LNCaP clone FGC (cell line): Measurements from ENCODE around the gene USP46.

Source experiments
- DNase-seq: peaks from one replicate; pipeline ENCODE4 v3.0.0-alpha.2; 2011; ENCODE audit warnings: low read depth
- H3K4me3 ChIP-seq: 2 replicates; pipeline ENCODE4 v1.5.1; 2011; ENCODE audit warnings: mild to moderate bottlenecking, low read depth, low read length, control low read depth
- TF ChIP-seq, protein P1 (sequence below): IDR thresholded peaks from 2 replicates; pipeline ENCODE4 v1.5.1; 2012; ENCODE audit warnings: mild to moderate bottlenecking; ENCODE audit not compliant: control insufficient read depth, insufficient read depth; ENCODE audit errors: extremely low read depth

USP46 gene

DNA sequence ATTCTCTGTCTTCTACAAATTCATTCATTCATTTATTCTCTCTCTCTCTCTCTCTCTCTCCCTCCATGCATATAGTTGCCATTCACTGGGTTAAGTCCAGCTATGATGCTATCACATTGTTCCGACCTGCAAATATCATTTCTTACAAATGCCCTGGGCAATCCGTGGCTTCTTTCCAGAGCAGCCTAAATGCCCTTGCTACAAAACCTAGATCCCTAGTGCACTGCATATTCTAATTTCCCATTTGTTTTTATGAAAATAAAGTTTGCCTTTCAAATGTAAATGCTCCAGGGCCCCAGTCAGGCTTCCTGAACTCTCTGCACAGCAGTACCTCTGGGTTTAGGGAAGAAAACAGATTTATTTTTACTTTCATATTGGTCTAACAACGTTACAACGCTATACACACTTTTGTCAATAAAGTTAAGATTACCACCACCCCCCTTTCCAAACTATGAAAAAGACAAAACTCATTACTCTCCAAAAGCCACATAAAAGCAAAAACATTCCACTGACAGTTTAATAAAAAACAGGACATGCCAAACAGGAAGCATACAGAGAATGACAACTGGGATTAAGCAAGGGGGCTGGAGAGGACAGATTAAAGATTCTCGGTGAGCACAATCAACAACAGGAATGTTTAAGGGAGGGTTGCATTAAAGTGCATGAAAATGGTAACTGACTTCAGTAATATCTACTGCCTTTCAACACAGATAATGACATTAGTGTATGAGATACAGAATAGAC is 104.3 kb downstream of the USP46 start:
- no peak for DNase-seq
- TF ChIP-seq, protein P1, sequence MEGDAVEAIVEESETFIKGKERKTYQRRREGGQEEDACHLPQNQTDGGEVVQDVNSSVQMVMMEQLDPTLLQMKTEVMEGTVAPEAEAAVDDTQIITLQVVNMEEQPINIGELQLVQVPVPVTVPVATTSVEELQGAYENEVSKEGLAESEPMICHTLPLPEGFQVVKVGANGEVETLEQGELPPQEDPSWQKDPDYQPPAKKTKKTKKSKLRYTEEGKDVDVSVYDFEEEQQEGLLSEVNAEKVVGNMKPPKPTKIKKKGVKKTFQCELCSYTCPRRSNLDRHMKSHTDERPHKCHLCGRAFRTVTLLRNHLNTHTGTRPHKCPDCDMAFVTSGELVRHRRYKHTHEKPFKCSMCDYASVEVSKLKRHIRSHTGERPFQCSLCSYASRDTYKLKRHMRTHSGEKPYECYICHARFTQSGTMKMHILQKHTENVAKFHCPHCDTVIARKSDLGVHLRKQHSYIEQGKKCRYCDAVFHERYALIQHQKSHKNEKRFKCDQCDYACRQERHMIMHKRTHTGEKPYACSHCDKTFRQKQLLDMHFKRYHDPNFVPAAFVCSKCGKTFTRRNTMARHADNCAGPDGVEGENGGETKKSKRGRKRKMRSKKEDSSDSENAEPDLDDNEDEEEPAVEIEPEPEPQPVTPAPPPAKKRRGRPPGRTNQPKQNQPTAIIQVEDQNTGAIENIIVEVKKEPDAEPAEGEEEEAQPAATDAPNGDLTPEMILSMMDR, result no peak
- H3K4me3 ChIP-seq, result no peak overlapping the region

DNA sequence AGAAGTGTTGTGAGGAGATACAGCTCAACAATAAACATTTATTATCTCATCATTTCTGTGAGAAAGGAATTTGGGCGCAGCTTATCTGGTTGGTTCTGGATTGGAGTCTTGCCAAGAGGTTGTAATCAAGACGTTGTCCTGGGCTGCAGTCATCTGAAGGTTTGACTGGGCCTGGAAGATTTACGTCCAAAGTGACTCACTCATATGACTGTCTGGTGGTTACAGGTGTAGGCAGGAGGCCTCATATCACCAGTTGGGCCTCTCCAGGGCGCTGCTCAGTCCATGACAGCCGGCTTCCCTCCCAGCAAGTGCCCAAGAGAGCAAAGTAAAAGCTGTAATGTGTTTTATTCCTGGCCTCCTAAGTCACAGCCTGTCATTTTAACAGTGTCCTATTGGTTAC is 106.3 kb downstream of the USP46 start:
- no peak for DNase-seq
- no peak overlapping the region for H3K4me3 ChIP-seq
- TF ChIP-seq, protein P1, result no peak

DNA sequence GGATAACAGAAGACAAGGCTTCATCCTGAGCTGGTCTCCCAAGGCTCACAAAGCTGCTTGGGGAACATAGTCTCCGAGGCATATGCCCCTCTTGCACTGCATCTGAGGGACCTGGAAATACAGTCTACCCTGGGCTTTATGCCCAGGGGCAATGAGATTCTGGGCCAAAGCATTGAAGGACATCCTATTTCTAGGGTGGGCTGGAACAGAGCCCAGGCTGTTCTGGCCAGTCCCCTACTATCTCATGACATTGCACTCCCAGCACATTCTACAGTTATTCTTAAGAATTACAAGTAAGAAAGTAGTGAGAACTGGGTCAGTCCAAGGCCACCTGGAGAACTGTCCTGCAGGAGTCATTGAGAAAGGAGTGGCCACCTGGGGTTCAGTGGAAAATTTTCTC is 107.6 kb downstream of the USP46 start:
- TF ChIP-seq, protein P1, result no peak
- H3K4me3 ChIP-seq, result no peak overlapping the region
- no peak for DNase-seq

DNA sequence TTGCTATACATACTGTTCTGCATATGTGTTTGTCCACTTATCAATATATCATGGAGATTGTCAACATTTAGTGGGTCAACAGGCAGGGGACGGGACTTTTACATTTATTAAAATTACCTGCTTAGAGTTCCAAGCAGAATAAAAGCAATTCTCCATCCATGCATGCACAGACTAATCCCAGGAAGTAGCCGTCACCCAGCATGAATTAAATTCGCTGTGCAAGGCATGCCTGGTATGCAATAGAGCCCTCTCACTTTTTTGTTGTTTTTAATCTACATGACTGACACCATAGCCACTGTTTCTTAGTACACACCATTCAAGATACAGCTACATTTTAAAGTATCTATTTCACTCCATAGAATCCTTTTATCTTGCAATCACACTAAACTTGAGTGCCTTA is 108.9 kb downstream of the USP46 start:
- DNase-seq, result no peak
- no peak overlapping the region for H3K4me3 ChIP-seq

DNA sequence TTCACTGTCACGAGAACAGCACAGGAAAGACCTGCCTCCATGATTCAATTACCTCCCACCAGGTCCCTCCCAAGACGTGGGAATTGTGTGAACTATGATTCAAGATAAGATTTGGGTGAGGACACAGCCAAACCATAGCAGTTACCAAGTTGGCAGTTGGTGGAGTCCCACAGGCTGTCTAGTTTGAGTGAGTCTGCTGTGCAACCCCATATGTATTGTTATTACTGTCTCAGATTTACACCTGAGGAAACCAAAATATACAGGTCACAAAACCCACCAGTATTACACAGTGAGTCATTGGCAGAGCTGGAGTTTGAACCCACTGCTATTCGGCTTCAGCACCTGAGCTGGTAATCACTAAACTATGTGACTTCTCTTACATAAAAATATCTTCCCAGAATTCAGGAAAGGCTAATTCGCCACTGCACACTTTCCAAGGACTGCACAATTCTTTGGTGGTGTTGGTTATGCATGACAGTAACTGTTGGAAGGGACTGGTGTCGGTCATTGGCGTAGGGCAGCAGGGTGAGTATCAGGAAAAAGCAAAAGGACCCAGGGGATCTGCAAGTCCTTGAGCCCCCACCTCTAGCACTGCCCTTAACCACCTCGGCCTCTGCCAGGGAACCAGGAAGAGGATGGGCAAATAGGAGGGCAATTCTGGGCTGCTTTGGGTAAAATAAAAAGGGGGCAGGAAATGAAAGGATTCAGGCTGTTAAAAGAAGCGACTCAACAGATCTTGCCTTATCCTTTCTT is 110.1 kb downstream of the USP46 start:
- TF ChIP-seq, protein P1, result no peak
- DNase-seq, result no peak
- H3K4me3 ChIP-seq, result no peak overlapping the region

More for the DNA sequence above, 108.9 kb downstream of the USP46 start:
- TF ChIP-seq, protein P1, result no peak

DNA sequence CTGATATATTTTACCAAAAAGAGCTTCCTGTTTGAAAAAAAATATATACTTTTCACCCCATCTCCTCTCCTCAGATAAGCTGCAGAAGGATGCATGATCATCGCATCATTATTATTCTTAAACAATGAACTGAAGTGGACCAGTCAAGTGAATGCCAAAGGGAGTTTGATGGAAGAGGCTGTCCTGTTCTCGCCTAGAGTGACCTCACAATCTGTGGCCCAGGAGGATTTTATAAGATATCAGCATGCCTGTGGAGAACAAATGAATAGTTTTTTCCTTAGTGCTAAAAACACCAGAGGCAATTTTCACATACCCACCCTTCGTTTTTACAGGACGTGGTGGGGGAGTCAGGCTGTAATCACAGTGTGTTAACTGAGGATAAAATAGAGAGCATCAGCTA is 112.7 kb downstream of the USP46 start:
- DNase-seq, result no peak
- TF ChIP-seq, protein P1, result no peak
- no peak overlapping the region for H3K4me3 ChIP-seq
